Body of pancreas (tissue), 4 donors: ENCODE data around the gene ATXN1. TPM values are rescaled to one million over a fixed set of nuclear protein-coding genes. Genes with fewer than 3 reads are reported as not detected.

Experiments
- ATAC-seq: fragments of 150-250 bp; one replicate; pipeline ENCODE4 v1.9.1; 2016
- DNase-seq, 4 donors: peaks; one replicate each; pipeline ENCODE4 v3.0.0-alpha.2; 2019
- H3K27ac ChIP-seq, 4 donors: fragments of 200-600 bp; sonication (generic); 1 replicate in 3 of 4; 2 replicates in 1 of 4; pipeline versions ENCODE4 v1.5.1 to v1.6.1; 2016 to 2019; ENCODE audit warnings: mild to moderate bottlenecking in 1 of 4, mixed read lengths in 1 of 4, moderate library complexity in 1 of 4
- H3K27me3 ChIP-seq, 2 donors: fragments of 200-600 bp; sonication (generic); one replicate each; pipeline ENCODE4 v1.6.0; 2016; ENCODE audit warnings: mild to moderate bottlenecking in 1 of 2
- H3K36me3 ChIP-seq, 2 donors: fragments of 200-600 bp; sonication (generic); replicated peaks in 1 of 2; 2 replicates each; pipeline ENCODE4 v1.5.1; 2016; ENCODE audit warnings: low read depth in 2 of 2; ENCODE audit not compliant: insufficient read depth in 1 of 2
- H3K4me1 ChIP-seq: fragments of 200-600 bp; sonication (generic); one replicate; pipeline ENCODE4 v1.6.0; 2016
- H3K4me3 ChIP-seq, 2 donors: fragments of 200-600 bp; sonication (generic); 1 replicate in 1 of 2; 2 replicates in 1 of 2; pipeline ENCODE4 v1.5.1; 2016 to 2019
- H3K9me3 ChIP-seq, 3 donors: fragments of 200-600 bp; sonication (generic); 1 replicate in 2 of 3; 2 replicates in 1 of 3; pipeline ENCODE4 v1.5.1; 2016
- POLR2A ChIP-seq, 3 donors: fragments of 450-650 bp; IDR thresholded peaks; one replicate each; pipeline ENCODE4 v1.6.1; 2016; ENCODE audit warnings: antibody characterized with exemption in 3 of 3, mild to moderate bottlenecking in 2 of 3
- WGBS, 2 donors: methylation state at CpG; one replicate each; pipeline ENCODE4 v1.1.5; 2017; 5-methylcytosine and 5-hydroxymethylcytosine counted together
- intact Hi-C: fragments of 100-400 bp; cut with DNase I; formaldehyde crosslinking; loops from one replicate; pipeline ENCODE4 v1.15.1; 2023
- total RNA-seq, 2 donors: library from RNA; depleted of rRNA; stranded (reverse); fragments of >200 nt; gene quantifications; one replicate each; pipeline ENCODE4 v1.1.0, GENCODE V29; 2016
- TF ChIP-seq, protein P1 (sequence below), 7 experiments: fragments of 450-650 bp in 4 of 7; fragments of 200-600 bp in 3 of 7; sonication (generic) in 3 of 7; IDR thresholded peaks; one replicate each; pipeline ENCODE4 v1.5.1; 2016 to 2019; ENCODE audit warnings: antibody characterized with exemption in 7 of 7

Gene ATXN1
- total RNA-seq, 2 donors from 2014 or later = 24.6 to 24.7 TPM

DNA sequence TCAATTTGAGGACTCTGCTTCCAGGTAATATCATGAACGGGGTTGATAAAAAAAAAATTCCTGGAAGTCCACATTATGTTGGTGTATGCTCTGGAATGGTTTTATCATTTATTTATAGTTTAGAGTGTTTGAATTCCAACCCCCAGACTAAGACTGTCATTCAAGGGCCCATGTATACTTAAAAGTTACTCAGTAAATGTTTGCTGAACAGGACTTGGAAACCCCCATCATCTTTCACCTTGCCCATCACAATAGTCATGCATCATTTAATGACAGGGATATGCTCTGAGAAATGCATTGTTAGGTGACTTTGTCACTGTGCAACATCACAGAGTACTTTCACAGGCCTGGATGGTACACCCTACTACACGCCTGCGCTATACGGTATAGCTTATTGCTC lies 104.8 kb downstream of the ATXN1 start:
- DNase-seq (no peak), ATAC-seq (no peak)
- WGBS, 2 donors = 85 to 94% methylated on average over 4 of the region's 4 CpGs
- H3K27me3 ChIP-seq = no peaks in the 10 kb centered on the region
- H3K4me3 ChIP-seq = no peak overlapping the region
- no peak for TF ChIP-seq POLR2A (IDR thresholded peaks at IDR 0.05)
- TF ChIP-seq, protein P1, sequence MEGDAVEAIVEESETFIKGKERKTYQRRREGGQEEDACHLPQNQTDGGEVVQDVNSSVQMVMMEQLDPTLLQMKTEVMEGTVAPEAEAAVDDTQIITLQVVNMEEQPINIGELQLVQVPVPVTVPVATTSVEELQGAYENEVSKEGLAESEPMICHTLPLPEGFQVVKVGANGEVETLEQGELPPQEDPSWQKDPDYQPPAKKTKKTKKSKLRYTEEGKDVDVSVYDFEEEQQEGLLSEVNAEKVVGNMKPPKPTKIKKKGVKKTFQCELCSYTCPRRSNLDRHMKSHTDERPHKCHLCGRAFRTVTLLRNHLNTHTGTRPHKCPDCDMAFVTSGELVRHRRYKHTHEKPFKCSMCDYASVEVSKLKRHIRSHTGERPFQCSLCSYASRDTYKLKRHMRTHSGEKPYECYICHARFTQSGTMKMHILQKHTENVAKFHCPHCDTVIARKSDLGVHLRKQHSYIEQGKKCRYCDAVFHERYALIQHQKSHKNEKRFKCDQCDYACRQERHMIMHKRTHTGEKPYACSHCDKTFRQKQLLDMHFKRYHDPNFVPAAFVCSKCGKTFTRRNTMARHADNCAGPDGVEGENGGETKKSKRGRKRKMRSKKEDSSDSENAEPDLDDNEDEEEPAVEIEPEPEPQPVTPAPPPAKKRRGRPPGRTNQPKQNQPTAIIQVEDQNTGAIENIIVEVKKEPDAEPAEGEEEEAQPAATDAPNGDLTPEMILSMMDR (IDR thresholded peaks at IDR 0.05) = no peak
- H3K36me3 ChIP-seq = peaks cover 0 to 2% of the 10 kb centered on the region in 2 donors
- intact Hi-C loops = no loop called here
- no peak overlapping the region for H3K27ac ChIP-seq
- no peaks in the 10 kb centered on the region for H3K9me3 ChIP-seq
- peaks cover 11% of the 10 kb centered on the region for H3K4me1 ChIP-seq

DNA sequence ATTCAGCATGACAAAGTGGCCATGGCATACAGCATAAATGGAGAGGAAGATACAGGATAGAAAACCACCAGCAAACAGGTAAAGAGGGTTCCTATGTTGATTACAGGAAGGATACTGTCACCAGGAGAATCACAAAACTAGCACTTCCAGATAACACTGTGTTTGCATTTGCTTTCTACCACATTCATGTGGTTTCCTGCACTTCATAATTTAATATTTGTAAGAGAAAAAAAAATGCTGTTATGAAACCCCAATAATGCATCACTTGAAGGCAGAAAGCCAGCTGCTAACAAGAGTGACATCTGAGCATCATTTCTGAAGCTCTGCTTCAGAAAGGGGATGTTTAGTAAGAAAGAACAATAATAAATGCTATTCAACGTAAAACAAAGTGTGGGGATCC lies 106.6 kb downstream of the ATXN1 start:
- Histone ChIP-seq H3K27me3 (no peaks in the 10 kb centered on the region), H3K36me3 (peaks cover 0 to 2% of the 10 kb centered on the region in 2 donors), H3K27ac (no peak overlapping the region), H3K9me3 (no peaks in the 10 kb centered on the region), H3K4me3 (no peak overlapping the region), H3K4me1 (peaks cover 4% of the 10 kb centered on the region)
- ATAC-seq = no peak
- TF ChIP-seq POLR2A (IDR thresholded peaks at IDR 0.05) = no peak
- TF ChIP-seq, protein P1 (IDR thresholded peaks at IDR 0.05) = no peak
- 93 to 94% methylated on average over 1 of the region's 1 CpG for WGBS, 2 donors
- intact Hi-C loops = no loop called here
- DNase-seq = no peak

DNA sequence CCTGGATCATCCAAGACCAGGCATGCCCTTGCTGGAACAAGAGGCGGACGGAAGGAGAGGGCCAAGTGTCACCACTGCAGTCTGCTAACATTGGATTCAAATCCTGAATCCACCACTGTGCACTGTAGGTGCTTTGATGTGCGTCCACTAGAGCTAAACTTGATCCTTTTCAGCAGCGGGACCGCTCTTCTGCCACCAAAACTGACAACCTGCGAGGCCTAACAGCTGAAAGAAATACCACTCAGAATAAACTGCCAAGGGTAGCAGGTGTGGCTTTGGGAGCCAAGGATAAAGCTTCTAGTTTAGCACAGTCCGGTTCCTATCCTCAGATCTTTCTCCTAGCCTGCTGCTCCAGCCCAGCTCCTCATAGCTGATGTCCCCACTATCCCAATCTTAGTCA lies 108.0 kb downstream of the ATXN1 start:
- no peak overlapping the region for H3K27ac ChIP-seq
- WGBS, 2 donors = 97 to 100% methylated on average over 5 to 7 of the region's 7 CpGs
- no peaks in the 10 kb centered on the region for H3K4me1 ChIP-seq
- H3K4me3 ChIP-seq = no peak overlapping the region
- H3K36me3 ChIP-seq = peaks cover 0 to 2% of the 10 kb centered on the region in 2 donors
- intact Hi-C loops = no loop called here
- DNase-seq (no peak), ATAC-seq (no peak)
- TF ChIP-seq, protein P1 (IDR thresholded peaks at IDR 0.05) = no peak
- TF ChIP-seq POLR2A (IDR thresholded peaks at IDR 0.05) = no peak
- no peaks in the 10 kb centered on the region for H3K9me3 ChIP-seq
- no peaks in the 10 kb centered on the region for H3K27me3 ChIP-seq

DNA sequence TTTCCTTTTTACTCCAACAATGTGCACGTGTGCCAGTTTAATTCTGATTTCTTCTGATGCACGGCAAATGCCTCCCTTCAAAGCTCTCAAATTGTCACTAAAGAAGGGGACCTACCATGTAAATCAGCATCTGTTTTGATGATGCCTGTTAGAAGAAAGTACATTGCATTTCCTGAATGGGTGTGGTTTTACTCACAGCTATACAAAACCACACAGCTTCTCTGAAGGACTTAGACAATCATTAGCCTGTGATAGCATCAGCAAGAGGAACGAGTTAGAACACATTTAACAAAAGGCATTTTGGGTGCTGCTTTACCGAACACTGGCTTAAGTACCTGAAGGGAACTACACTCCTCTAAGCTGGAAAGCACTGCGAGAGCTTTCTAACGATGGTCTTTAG lies 109.4 kb downstream of the ATXN1 start:
- Histone ChIP-seq H3K9me3 (no peaks in the 10 kb centered on the region), H3K4me3 (no peak overlapping the region), H3K27me3 (no peaks in the 10 kb centered on the region), H3K36me3 (no peaks in the 10 kb centered on the region), H3K27ac (no peak overlapping the region), H3K4me1 (no peaks in the 10 kb centered on the region)
- TF ChIP-seq, protein P1 (IDR thresholded peaks at IDR 0.05) = no peak
- TF ChIP-seq POLR2A (IDR thresholded peaks at IDR 0.05) = no peak
- intact Hi-C loops = no loop called here
- no peak for DNase-seq
- no peak for ATAC-seq
- 73 to 81% methylated on average over 6 of the region's 6 CpGs for WGBS, 2 donors

DNA sequence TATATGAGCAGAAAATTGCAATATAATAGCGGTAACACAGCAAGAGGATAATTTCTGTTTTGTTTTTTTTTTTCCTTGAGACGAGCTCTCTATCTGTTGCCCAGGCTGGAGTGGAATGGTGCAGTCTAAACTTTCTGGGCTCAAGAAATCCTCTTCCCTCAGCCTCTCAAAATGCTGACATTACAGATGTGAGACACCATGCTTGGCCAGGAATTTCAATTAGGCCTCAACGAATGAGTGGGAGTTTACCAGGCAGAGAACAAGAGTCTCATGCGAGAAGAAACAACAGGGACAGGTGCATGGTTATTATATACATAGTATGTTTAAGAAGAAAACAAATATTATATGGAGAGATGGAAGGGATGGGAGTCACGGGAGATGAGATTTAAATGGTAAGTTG lies 111.4 kb downstream of the ATXN1 start:
- ATAC-seq = no peak
- TF ChIP-seq, protein P1 (IDR thresholded peaks at IDR 0.05) = no peak
- WGBS, 2 donors = 82 to 88% methylated on average over 5 of the region's 5 CpGs
- DNase-seq = no peak
- no peaks in the 10 kb centered on the region for H3K36me3 ChIP-seq
- H3K27ac ChIP-seq = no peak overlapping the region
- no peaks in the 10 kb centered on the region for H3K4me1 ChIP-seq
- H3K4me3 ChIP-seq = no peak overlapping the region
- H3K9me3 ChIP-seq = no peaks in the 10 kb centered on the region
- intact Hi-C loops = no loop called here
- no peaks in the 10 kb centered on the region for H3K27me3 ChIP-seq
